D721Med (cell line): ENCODE measurements around the gene SIDT2.

Experiments used
- DNase-seq: peaks from one replicate; pipeline ENCODE4 v3.0.0; 2011; ENCODE audit warnings: low spot score; ENCODE audit not compliant: insufficient read length
- FAIRE-seq: peaks from 2 replicates; lab custom pipeline; 2011; peaks lifted over from hg19 to GRCh38; lab: Jason Lieb, UNC
- CTCF ChIP-seq: IDR thresholded peaks from 2 replicates; pipeline ENCODE4 v1.5.1; 2012; ENCODE audit warnings: mild to moderate bottlenecking, control low read depth; ENCODE audit not compliant: insufficient read depth; ENCODE audit errors: missing control alignments

The SIDT2 gene

GRCh38 chr11:117160826-117161225 lies 17.7 kb upstream of the SIDT2 start:
- DNase-seq (no peak), FAIRE-seq (no peak)
- TF ChIP-seq CTCF: no peak

DNA sequence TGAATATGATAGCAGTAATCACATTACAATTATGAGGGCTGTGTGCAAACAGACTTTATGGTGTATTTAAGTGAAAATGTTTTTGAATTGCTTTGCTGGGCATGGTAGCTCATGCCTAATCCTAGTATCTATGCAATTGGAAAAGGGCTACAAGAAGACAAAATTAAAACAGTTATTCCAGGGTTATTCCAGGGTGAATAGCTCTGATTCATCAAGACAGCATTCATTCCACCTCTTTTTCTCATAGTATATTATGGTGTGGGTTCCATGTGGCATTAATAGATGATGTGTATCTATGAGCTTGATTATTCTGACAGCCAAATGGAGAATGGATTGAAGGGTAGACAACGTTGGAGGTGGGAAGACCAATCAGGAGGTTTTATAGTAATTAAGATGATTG lies 12.1 kb upstream of the SIDT2 start:
- TF ChIP-seq CTCF: no peak
- DNase-seq: no peak
- no peak for FAIRE-seq

GRCh38 chr11:117169736-117170135 lies 8.8 kb upstream of the SIDT2 start:
- no peak for TF ChIP-seq CTCF
- FAIRE-seq: no peak
- no peak for DNase-seq

- DNase-seq (no peak), FAIRE-seq (no peak)
- TF ChIP-seq CTCF: no peak
Measured at GRCh38 chr11:117170210-117170609, 8.3 kb upstream of the SIDT2 start.

DNA sequence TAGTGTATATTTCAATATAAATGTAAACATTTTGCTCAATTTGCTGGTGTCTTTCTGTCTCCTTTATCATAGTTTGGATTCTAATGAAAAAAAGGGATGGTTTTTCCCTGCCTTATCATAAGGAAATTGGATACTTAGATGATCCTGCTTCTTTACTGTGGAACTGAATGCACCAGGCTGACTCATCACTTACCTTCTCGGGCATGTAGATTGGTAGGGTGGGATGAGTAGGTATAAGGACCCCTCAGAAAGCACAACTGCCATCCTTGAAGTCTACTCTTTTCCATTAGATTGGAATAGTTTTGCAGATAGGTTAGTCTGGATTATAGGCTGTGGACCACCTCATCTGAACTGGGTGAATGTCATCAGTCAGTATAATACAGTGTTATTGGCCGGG lies 7.5 kb upstream of the SIDT2 start:
- FAIRE-seq (no peak), DNase-seq (no peak)
- no peak for TF ChIP-seq CTCF

DNA sequence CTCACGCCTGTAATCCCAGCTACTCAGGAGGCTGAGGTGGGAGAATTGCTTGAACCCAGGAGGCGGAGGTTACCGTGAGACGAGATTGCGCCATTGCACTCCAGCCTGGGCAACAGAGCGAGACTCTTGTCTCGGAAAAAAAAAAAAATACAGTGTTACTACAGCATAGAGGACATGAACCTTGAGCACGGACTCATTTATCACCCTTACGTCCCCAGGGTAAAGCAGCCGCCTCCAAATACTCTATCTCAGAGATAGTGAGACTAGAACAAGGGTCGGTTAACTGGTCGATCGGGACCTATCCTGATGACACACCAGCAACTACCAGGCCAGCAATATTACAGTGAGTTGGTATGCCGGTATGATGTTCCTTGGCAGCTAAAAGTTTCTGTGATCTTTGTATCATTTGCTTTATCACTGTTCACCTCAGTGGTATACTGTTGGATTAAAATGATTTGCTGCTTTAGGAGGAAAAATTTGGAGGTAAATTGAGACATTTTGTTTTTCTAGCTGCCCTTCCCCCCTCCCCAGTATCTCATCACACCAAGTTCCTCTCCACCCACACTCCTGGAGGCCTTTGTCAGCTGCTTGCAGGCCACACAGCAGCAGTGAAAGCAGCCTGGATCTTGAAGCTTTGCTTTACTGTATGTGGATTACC lies 7.0 kb upstream of the SIDT2 start:
- no peak for TF ChIP-seq CTCF
- no peak for FAIRE-seq
- DNase-seq: no peak

DNA sequence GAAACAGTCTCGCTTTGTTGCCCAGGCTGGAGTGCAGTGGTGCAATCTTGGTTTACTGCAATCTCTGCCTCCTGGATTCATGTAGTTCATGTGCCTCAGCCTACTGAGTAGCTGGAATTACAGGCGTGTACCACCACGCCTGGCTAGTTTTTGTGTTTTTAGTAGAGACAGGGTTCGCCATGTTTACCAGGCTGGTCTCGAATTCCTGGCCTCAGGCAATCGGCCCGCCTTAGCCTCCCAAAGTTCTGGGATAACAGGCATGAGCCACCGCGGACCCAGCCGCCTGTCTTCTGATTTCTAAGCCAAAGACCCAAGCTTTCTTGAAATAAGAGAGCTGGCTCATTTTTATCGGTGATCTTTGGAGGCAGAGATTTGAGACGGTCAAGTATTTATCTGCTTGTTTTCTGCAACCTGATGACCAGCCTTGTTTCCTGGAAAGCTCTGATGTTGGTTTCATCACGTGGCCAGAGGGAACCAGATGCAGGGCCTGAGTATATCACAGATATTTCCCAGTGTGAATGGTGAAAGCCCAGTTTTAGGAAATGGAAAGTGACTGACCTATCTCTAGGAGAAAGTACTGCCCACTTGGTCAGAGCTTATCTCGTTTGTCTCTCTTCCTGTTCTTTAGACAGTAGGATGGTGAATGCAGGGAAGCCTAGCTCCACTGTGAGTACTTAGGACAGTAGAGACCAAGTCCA lies 5.7 kb upstream of the SIDT2 start:
- no peak for TF ChIP-seq CTCF
- FAIRE-seq: no peak

More for the DNA sequence above, 5.7 kb upstream of the SIDT2 start:
- DNase-seq: no peak
